K562 (cell line): Measurements from ENCODE around the gene MIXL1.

Source experiments
- DPF2 ChIP-seq: fragments of 450-650 bp; IDR thresholded peaks from 2 replicates; pipeline ENCODE4 v1.6.1; 2016
- EZH2 ChIP-seq: IDR thresholded peaks from 2 replicates; pipeline ENCODE4 v1.6.1; 2012; ENCODE audit warnings: low read depth, mild to moderate bottlenecking, inconsistent platforms, low read length, borderline replicate concordance
- FOXM1 ChIP-seq, 2 experiments: fragments of 450-650 bp in 1 of 2; sonication (generic) in 1 of 2; formaldehyde crosslinking in 1 of 2; IDR thresholded peaks; 2 replicates each; pipeline versions ENCODE4 v1.6.1 to v1.9.0; 2017 to 2022; ENCODE audit warnings: low read depth in 2 of 2, mild to moderate bottlenecking in 2 of 2, missing genetic modification reagents in 1 of 2, moderate library complexity in 1 of 2
- HCFC1 ChIP-seq: IDR thresholded peaks from 2 replicates; pipeline ENCODE4 v1.6.1; 2012; ENCODE audit warnings: low read depth, low read length, improper control_type of control experiment
- HDAC1 ChIP-seq, 2 experiments: fragments of 450-650 bp; IDR thresholded peaks; 2 replicates each; pipeline ENCODE4 v1.6.1; 2016 to 2017; ENCODE audit warnings: inconsistent platforms in 1 of 2, mild to moderate bottlenecking in 1 of 2, moderate library complexity in 1 of 2
- KLF6 ChIP-seq: fragments of 250-450 bp; sonication (Bioruptor Pico); IDR thresholded peaks from 2 replicates; pipeline ENCODE4 v1.4.0; 2020; ENCODE audit warnings: mild to moderate bottlenecking, moderate library complexity, borderline replicate concordance
- MCM2 ChIP-seq: fragments of 450-650 bp; IDR thresholded peaks from 2 replicates; pipeline ENCODE4 v1.6.1; 2017; ENCODE audit warnings: low read depth, mild to moderate bottlenecking
- MLLT1 ChIP-seq, 2 experiments: fragments of 450-650 bp; IDR thresholded peaks; 2 replicates each; pipeline ENCODE4 v1.6.1; 2016
- MLX ChIP-seq, 2 experiments: fragments of 450-650 bp in 1 of 2; sonication (generic) in 1 of 2; formaldehyde crosslinking; conservative IDR thresholded peaks; 2 replicates each; pipeline versions ENCODE4 v1.4.0 to v1.8.1; 2020 to 2022; ENCODE audit warnings: mild to moderate bottlenecking in 1 of 2, missing genetic modification reagents in 1 of 2
- MYC ChIP-seq, 2 experiments: fragments of 250-450 bp in 1 of 2; sonication (Bioruptor Pico) in 1 of 2; IDR thresholded peaks; 2 replicates each; pipeline versions ENCODE4 v1.5.1 to v1.6.1; 2012 to 2021; ENCODE audit warnings: low read depth in 2 of 2, borderline replicate concordance in 1 of 2, improper control_type of control experiment in 1 of 2, low read length in 1 of 2, mild to moderate bottlenecking in 1 of 2, moderate library complexity in 1 of 2
- PHF21A ChIP-seq: fragments of 450-650 bp; IDR thresholded peaks from 2 replicates; pipeline ENCODE4 v1.6.1; 2017; ENCODE audit warnings: low read depth, borderline replicate concordance
- POLR2A ChIP-seq: fragments of 450-650 bp; conservative IDR thresholded peaks from 2 replicates; pipeline ENCODE4 v1.6.1; 2016
- RNF2 ChIP-seq: sonication (generic); IDR thresholded peaks from 2 replicates; pipeline ENCODE4 v1.6.1; 2016
- ZNF274 ChIP-seq: IDR thresholded peaks from 2 replicates; pipeline ENCODE4 v1.6.1; 2011; ENCODE audit warnings: low read depth, mild to moderate bottlenecking, low read length, moderate library complexity, borderline replicate concordance

GRCh38 chr1:226233806-226234205 lies 10.3 kb downstream of the MIXL1 start:
- TF ChIP-seq EZH2, result no peak
- TF ChIP-seq RNF2, result no peak
- no peak for TF ChIP-seq MYC (IDR thresholded peaks at IDR 0.05; ENCODE audit: low read depth, low read length)
- no peak for TF ChIP-seq MYC (CRISPR knock-in tag; IDR thresholded peaks at IDR 0.05; ENCODE audit: borderline replicate concordance, low read depth)
- TF ChIP-seq HCFC1, result no peak
- TF ChIP-seq MLX (CRISPR knock-in tag; conservative IDR thresholded peaks at IDR 0.05), result no peak
- no peak for TF ChIP-seq ZNF274
- TF ChIP-seq MLLT1 (IDR thresholded peaks at IDR 0.05), result no peak
- no peak for TF ChIP-seq HDAC1 (IDR thresholded peaks at IDR 0.05)
- no peak for TF ChIP-seq POLR2A
- no peak for TF ChIP-seq FOXM1 (IDR thresholded peaks at IDR 0.05; ENCODE audit: low read depth)
- TF ChIP-seq FOXM1 (CRISPR knock-in tag; IDR thresholded peaks at IDR 0.05; ENCODE audit: low read depth), result no peak
- TF ChIP-seq DPF2, result no peak
- no peak for TF ChIP-seq KLF6 (CRISPR knock-in tag)
- no peak for TF ChIP-seq MCM2
- TF ChIP-seq PHF21A, result no peak
